HG03280 (cell line): ENCODE measurements around the gene PKP4.

ENCODE experiments used
- ATAC-seq: cut with Tn5 transposase; IDR thresholded peaks from one replicate; pipeline ENCODE4 v1.9.1; 2021; ENCODE audit warnings: mild to moderate bottlenecking, moderate library complexity; ENCODE audit not compliant: unreplicated experiment

Gene PKP4

GRCh38 chr2:158496986-158497385, 40.2 kb downstream of the PKP4 start:
- no peak for ATAC-seq

GRCh38 chr2:158497486-158497885, 40.7 kb downstream of the PKP4 start:
- no peak for ATAC-seq

- ATAC-seq, result no peak
These were observed 41.4 kb downstream of the PKP4 start for GRCh38 chr2:158498043-158498748.

- no peak for ATAC-seq
These were observed 42.0 kb downstream of the PKP4 start for GRCh38 chr2:158498749-158499136.

GRCh38 chr2:158499383-158499782, 42.6 kb downstream of the PKP4 start:
- no peak for ATAC-seq

- ATAC-seq, result no peak
These were observed 43.6 kb downstream of the PKP4 start for GRCh38 chr2:158500333-158500732.

GRCh38 chr2:158501301-158501700, 44.5 kb downstream of the PKP4 start:
- no peak for ATAC-seq

- ATAC-seq, result no peak
These were observed 46.2 kb downstream of the PKP4 start for GRCh38 chr2:158502974-158503373.

GRCh38 chr2:158504088-158504487, 47.3 kb downstream of the PKP4 start:
- no peak for ATAC-seq

GRCh38 chr2:158505448-158505934, 48.7 kb downstream of the PKP4 start:
- ATAC-seq, result no peak

GRCh38 chr2:158507141-158507540, 50.4 kb downstream of the PKP4 start:
- peak; percentile 82 for ATAC-seq

- no peak for ATAC-seq
These were observed 50.9 kb downstream of the PKP4 start for GRCh38 chr2:158507679-158508078.

- ATAC-seq, result no peak
These were observed 53.4 kb downstream of the PKP4 start for GRCh38 chr2:158509928-158510797.

GRCh38 chr2:158510887-158511286, 54.1 kb downstream of the PKP4 start:
- no peak for ATAC-seq

- ATAC-seq, result no peak
These were observed 55.0 kb downstream of the PKP4 start for GRCh38 chr2:158511706-158512105.

- no peak for ATAC-seq
These were observed 55.6 kb downstream of the PKP4 start for GRCh38 chr2:158512323-158512722.

GRCh38 chr2:158513841-158514240, 57.1 kb downstream of the PKP4 start:
- ATAC-seq, result no peak

- no peak for ATAC-seq
These were observed 61.3 kb downstream of the PKP4 start for GRCh38 chr2:158518084-158518483.

- ATAC-seq, result no peak
These were observed 62.7 kb downstream of the PKP4 start for GRCh38 chr2:158519481-158519880.

GRCh38 chr2:158529379-158530259, 72.9 kb downstream of the PKP4 start:
- ATAC-seq, result no peak

GRCh38 chr2:158530829-158531228, 74.1 kb downstream of the PKP4 start:
- no peak for ATAC-seq
